ENCODE data around the gene ASAP3.

GRCh38 chr1:23480187-23481025 lies 3.6 kb downstream of the ASAP3 start:
- TF ChIP-seq EZH2phosphoT487 (IDR thresholded peaks at IDR 0.05; ENCODE audit: insufficient read depth, low read depth) (no peak), EZH2 (IDR thresholded peaks at IDR 0.05; ENCODE audit: insufficient read depth, poor library complexity, severe bottlenecking) (no peak)

All from GM23248 (cell line).